NB4 (cell line): ENCODE data around the gene LCP1.

Experiments used
- MYC ChIP-seq: IDR thresholded peaks from 2 replicates; pipeline ENCODE4 v1.6.1; 2011; ENCODE audit warnings: low read depth, low read length
- POLR2A ChIP-seq: IDR thresholded peaks from 2 replicates; pipeline ENCODE4 v1.6.1; 2011; ENCODE audit warnings: mild to moderate bottlenecking; ENCODE audit not compliant: insufficient read length; ENCODE audit errors: extremely low read depth
- TF ChIP-seq, protein P1 (sequence below): IDR thresholded peaks from one replicate; pipeline ENCODE4 v1.5.1; 2012; ENCODE audit warnings: low read depth, low read length

DNA sequence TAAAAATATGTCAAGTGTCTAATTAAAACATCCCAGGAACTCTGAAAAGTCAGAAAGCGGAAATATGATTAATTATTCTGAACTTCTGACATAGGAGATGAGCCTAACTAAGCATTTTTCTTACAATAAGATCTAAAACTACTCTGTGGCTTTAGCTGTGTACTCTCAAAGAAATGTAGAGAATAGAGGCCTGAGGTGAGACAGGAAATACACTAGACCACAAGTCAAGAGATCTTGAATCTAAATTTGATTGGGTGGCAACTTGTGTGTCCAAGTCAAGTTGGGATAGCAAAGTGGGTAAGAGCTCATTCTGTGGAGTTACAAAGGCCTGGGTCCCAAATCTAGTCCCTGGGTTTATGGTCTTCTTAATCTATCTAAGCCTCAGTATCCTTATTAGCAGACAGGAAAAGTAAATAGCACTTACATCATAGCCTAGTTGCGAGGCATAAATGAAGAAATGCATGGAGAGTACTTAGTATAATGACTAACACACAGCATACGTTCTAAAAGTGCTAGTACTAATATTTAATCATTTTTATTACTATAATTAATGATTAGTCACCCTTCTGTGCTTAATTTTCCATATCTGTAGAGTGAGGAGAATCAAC lies 20.3 kb upstream of the LCP1 start:
- TF ChIP-seq, protein P1, sequence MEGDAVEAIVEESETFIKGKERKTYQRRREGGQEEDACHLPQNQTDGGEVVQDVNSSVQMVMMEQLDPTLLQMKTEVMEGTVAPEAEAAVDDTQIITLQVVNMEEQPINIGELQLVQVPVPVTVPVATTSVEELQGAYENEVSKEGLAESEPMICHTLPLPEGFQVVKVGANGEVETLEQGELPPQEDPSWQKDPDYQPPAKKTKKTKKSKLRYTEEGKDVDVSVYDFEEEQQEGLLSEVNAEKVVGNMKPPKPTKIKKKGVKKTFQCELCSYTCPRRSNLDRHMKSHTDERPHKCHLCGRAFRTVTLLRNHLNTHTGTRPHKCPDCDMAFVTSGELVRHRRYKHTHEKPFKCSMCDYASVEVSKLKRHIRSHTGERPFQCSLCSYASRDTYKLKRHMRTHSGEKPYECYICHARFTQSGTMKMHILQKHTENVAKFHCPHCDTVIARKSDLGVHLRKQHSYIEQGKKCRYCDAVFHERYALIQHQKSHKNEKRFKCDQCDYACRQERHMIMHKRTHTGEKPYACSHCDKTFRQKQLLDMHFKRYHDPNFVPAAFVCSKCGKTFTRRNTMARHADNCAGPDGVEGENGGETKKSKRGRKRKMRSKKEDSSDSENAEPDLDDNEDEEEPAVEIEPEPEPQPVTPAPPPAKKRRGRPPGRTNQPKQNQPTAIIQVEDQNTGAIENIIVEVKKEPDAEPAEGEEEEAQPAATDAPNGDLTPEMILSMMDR, result no peak
- TF ChIP-seq POLR2A (no peak), MYC (no peak)
